ENCODE results near the gene TMEM131L. TPM values are rescaled to one million over a fixed set of nuclear protein-coding genes. Genes with fewer than 3 reads are reported as not detected.

Gene TMEM131L
- total RNA-seq, 1 experiment from 2014 or later = 14.6 TPM

DNA sequence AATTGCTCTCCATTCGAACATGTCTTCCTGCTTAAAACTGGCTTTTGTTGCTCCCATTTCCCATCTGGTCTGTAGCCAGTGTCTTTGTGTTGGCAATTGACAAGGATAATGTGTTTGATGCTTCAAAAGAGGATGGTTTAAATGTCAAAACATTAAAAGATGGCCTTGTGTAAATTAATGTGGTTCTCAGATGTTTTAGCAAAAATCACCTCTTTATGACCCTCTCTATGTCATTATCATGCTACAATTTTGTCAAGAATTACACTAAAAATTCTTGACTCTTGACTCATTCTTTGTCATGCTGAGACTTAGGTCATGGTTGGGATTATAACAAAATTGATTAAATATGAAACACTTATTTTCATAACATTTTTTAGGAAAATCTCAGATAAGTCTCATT, 47.4 kb downstream of the TMEM131L start:
- Histone ChIP-seq H3K27me3 (ENCODE audit: insufficient read depth, low read length) (no peaks in the 10 kb centered on the region), H2BK5ac (ENCODE audit: insufficient read length, low read length) (no peak overlapping the region), H4K20me1 (ENCODE audit: control insufficient read depth, insufficient read depth, insufficient read length) (no peaks in the 10 kb centered on the region), H2AK5ac (ENCODE audit: insufficient read length, low read length) (no peak overlapping the region), H3K79me2 (ENCODE audit: insufficient read depth, low read length) (no peaks in the 10 kb centered on the region), H4K91ac (ENCODE audit: insufficient read length, low read depth, low read length) (no peak overlapping the region), H3K18ac (ENCODE audit: insufficient read length, low read depth, low read length) (no peak overlapping the region), H3T11ph (ENCODE audit: low read length) (no peak overlapping the region), H3K4me2 (ENCODE audit: insufficient read depth, insufficient read length, low read length) (no peak overlapping the region), H3K4ac (ENCODE audit: low read depth, low read length) (no peak overlapping the region), H4K8ac (replicated peaks; ENCODE audit: insufficient read length, low read depth, low read length) (no peak overlapping the region), H2BK12ac (ENCODE audit: insufficient read length, low read depth, low read length) (no peak overlapping the region), H2BK15ac (ENCODE audit: low read depth, low read length) (no peak overlapping the region), H2BK20ac (ENCODE audit: low read depth, low read length, poor library complexity, severe bottlenecking) (no peak overlapping the region), H3K79me1 (ENCODE audit: insufficient read depth, low read depth, low read length, poor library complexity, severe bottlenecking) (no peaks in the 10 kb centered on the region), H3K4me1 (ENCODE audit: insufficient read depth, low read length) (peaks cover 9% of the 10 kb centered on the region; the same call in 1 of the 2 replicates), H2BK120ac (ENCODE audit: low read depth, low read length, poor library complexity, severe bottlenecking) (no peak overlapping the region), H2AFZ (ENCODE audit: low read length) (no peak overlapping the region), H3K9ac (ENCODE audit: extremely low read depth, insufficient read length, low read length) (no peak overlapping the region), H3K9me3 (ENCODE audit: control insufficient read depth, low read depth, low read length) (no peaks in the 10 kb centered on the region), H3K23ac (ENCODE audit: insufficient read length, low read depth, low read length) (no peak overlapping the region), H3K56ac (ENCODE audit: insufficient read length, low read depth, low read length) (no peak overlapping the region), H3K14ac (ENCODE audit: insufficient read depth, low read length) (no peak overlapping the region), H4K5ac (ENCODE audit: insufficient read length, low read depth, low read length) (no peak overlapping the region), H3K27ac (ENCODE audit: insufficient read length, low read depth, low read length) (no peak overlapping the region), H3K23me2 (ENCODE audit: insufficient read length, low read depth, low read length, poor library complexity, severe bottlenecking) (no peaks in the 10 kb centered on the region)
- Mint-ChIP-seq H3K27me3 (ENCODE audit: low read depth) (no peaks in the 10 kb centered on the region), H3K4me3 (no peak overlapping the region), H3K36me3 (ENCODE audit: insufficient read depth in 1 of 3, low read depth in 3 of 3) (peaks cover 8 to 14% (median 13%) of the 10 kb centered on the region in 3 experiments), H3K9me3 (peaks cover 2 to 3% of the 10 kb centered on the region in 2 experiments; a peak in 2 of 5 replicates), H3K4me1 (peaks cover 28 to 32% of the 10 kb centered on the region in 2 experiments), H3K27ac (no peak overlapping the region)
- no CpG with 5 or more reads among the region's 1 CpG for WGBS (ENCODE audit: extremely low coverage, insufficient read length, low lambda C conversion rate)
- TF ChIP-seq, protein P1, sequence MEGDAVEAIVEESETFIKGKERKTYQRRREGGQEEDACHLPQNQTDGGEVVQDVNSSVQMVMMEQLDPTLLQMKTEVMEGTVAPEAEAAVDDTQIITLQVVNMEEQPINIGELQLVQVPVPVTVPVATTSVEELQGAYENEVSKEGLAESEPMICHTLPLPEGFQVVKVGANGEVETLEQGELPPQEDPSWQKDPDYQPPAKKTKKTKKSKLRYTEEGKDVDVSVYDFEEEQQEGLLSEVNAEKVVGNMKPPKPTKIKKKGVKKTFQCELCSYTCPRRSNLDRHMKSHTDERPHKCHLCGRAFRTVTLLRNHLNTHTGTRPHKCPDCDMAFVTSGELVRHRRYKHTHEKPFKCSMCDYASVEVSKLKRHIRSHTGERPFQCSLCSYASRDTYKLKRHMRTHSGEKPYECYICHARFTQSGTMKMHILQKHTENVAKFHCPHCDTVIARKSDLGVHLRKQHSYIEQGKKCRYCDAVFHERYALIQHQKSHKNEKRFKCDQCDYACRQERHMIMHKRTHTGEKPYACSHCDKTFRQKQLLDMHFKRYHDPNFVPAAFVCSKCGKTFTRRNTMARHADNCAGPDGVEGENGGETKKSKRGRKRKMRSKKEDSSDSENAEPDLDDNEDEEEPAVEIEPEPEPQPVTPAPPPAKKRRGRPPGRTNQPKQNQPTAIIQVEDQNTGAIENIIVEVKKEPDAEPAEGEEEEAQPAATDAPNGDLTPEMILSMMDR (conservative IDR thresholded peaks at IDR 0.05) = no peak
- no peak for DNase-seq

Measured in H9 (cell line).